ENCODE data around the gene M6PR.

DNA sequence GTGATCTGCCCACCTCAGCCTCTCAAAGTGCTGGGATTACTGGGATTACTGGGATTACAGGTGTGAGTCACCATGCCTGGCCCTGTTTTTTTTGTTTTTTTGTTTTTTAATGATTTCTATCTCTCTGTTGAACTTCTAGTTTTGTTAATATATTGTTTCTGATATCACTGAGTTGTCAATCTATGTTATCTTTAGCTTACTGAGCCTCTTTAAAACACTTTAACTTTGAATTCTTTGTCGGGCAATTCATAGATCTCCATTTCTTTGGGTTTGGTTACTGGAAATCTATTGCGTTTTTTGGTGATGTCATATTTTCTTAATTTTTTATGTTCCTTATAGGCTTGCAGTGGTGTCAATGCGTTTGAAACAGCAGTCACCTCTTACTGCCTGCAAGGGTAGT is 30.7 kb upstream of the M6PR start:
- TF ChIP-seq POLR2A (IDR thresholded peaks at IDR 0.05), result no peak
- TF ChIP-seq, protein P1, sequence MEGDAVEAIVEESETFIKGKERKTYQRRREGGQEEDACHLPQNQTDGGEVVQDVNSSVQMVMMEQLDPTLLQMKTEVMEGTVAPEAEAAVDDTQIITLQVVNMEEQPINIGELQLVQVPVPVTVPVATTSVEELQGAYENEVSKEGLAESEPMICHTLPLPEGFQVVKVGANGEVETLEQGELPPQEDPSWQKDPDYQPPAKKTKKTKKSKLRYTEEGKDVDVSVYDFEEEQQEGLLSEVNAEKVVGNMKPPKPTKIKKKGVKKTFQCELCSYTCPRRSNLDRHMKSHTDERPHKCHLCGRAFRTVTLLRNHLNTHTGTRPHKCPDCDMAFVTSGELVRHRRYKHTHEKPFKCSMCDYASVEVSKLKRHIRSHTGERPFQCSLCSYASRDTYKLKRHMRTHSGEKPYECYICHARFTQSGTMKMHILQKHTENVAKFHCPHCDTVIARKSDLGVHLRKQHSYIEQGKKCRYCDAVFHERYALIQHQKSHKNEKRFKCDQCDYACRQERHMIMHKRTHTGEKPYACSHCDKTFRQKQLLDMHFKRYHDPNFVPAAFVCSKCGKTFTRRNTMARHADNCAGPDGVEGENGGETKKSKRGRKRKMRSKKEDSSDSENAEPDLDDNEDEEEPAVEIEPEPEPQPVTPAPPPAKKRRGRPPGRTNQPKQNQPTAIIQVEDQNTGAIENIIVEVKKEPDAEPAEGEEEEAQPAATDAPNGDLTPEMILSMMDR (IDR thresholded peaks at IDR 0.05), result no peak
